Measurements from ENCODE around the gene DENND1A. TPM values are rescaled to one million over a fixed set of nuclear protein-coding genes. Genes with fewer than 3 reads are reported as not detected.
"Not testable (repeated sequence)": the region's sequence is repeated elsewhere in the genome, so short reads cannot be mapped to it uniquely, and the experiment has no call there.

Gene DENND1A
- total and polyA plus RNA-seq, 2 donors: 6.7 to 9.2 TPM

GRCh38 chr9:123406016-123406415, 523.9 kb downstream of the DENND1A start:
- no peak overlapping the region for H3K27ac ChIP-seq (ENCODE audit: low read depth in 1 of 2, low read length in 1 of 2)
- H3K36me3 ChIP-seq (ENCODE audit: control insufficient read depth in 2 of 2, insufficient read depth in 2 of 2, low read length in 1 of 2): no peaks in the 10 kb centered on the region
- no peak overlapping the region for H3K4me3 ChIP-seq (ENCODE audit: low read length in 2 of 2)
- H3K4me1 ChIP-seq (ENCODE audit: control insufficient read depth in 2 of 2, insufficient read depth in 2 of 2, low read length in 2 of 2): peaks cover 0 to 27% of the 10 kb centered on the region in 2 donors
- 71% methylated on average over 6 of the region's 6 CpGs for WGBS
- no peak for DNase-seq (ENCODE audit: low read depth in 6 of 9, low spot score in 9 of 9)
- H3K27me3 ChIP-seq (ENCODE audit: control insufficient read depth in 2 of 2, insufficient read depth in 1 of 2, low read length in 1 of 2): no peaks in the 10 kb centered on the region
- H3K9me3 ChIP-seq (ENCODE audit: control insufficient read depth in 2 of 2, insufficient read depth in 1 of 2, low read length in 1 of 2): no peaks in the 10 kb centered on the region

DNA sequence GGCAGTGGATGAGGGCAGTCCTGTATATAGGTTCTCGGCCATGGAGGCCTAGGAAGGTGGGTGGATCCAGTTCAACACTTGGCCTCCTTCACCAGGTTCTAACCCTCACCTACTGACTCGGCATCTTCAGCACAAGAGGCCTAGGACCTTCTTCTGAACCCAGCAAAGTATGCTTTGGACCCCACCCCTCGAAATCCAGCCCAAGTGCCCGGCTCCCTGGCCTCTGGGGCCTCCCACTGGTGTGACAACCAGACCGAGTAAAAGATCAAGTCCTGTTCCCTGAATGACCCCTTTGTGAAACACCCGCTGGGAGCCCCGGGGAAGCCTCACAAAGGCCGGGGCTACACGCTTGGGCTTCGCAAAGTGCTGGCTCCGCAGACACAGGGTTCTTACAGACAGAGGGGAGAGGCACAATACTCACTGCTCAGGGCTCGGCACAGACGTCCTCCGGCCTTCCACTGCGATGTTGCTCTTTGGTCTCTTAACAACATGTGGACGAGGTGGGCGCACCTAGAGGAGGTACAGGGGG, 526.9 kb downstream of the DENND1A start:
- H3K4me1 ChIP-seq (ENCODE audit: control insufficient read depth in 2 of 2, insufficient read depth in 2 of 2, low read length in 2 of 2): peaks cover 0 to 20% of the 10 kb centered on the region in 2 donors
- no peaks in the 10 kb centered on the region for H3K36me3 ChIP-seq (ENCODE audit: control insufficient read depth in 2 of 2, insufficient read depth in 2 of 2, low read length in 1 of 2)
- H3K4me3 ChIP-seq (ENCODE audit: low read length in 2 of 2): no peak overlapping the region
- H3K27ac ChIP-seq (ENCODE audit: low read depth in 1 of 2, low read length in 1 of 2): no peak overlapping the region
- H3K9me3 ChIP-seq (ENCODE audit: control insufficient read depth in 2 of 2, insufficient read depth in 1 of 2, low read length in 1 of 2): no peaks in the 10 kb centered on the region
- 97% methylated on average over 17 of the region's 17 CpGs for WGBS
- DNase-seq (ENCODE audit: low read depth in 6 of 9, low spot score in 9 of 9): no peak
- H3K27me3 ChIP-seq (ENCODE audit: control insufficient read depth in 2 of 2, insufficient read depth in 1 of 2, low read length in 1 of 2): no peaks in the 10 kb centered on the region

DNA sequence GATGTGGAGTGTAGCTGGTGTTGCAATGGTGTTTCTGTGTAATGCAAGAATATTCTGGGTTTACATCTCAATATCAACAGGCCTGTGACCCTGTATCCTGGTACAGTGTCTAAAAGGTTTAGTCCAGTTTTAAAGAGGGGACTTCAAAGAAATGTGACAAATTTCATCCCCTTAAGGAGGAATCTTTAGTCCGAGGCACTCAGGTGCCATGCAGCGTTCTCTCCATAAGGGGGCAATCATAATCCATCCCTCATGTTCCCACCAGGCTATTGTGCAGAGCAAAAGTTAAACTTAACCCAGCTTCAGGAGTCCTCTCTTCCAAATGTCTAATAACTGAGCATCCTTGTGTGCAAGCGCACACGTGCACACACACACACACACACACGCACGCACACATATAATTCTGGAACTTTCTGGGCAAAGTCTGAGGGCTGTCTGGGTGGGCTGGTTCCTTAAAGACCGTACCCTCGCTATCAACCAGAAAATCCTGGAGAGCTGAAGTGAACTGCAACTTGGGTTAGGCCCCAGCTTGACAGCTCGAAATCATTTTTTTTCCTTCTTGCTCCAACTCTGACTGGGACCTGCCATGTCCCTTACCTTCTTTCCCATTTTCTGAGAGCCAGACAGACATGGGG, 527.9 kb downstream of the DENND1A start:
- Histone ChIP-seq H3K27me3 (ENCODE audit: control insufficient read depth in 2 of 2, insufficient read depth in 1 of 2, low read length in 1 of 2) (no peaks in the 10 kb centered on the region), H3K4me3 (ENCODE audit: low read length in 2 of 2) (no peak overlapping the region), H3K27ac (ENCODE audit: low read depth in 1 of 2, low read length in 1 of 2) (no peak overlapping the region), H3K4me1 (ENCODE audit: control insufficient read depth in 2 of 2, insufficient read depth in 2 of 2, low read length in 2 of 2) (peaks cover 0 to 10% of the 10 kb centered on the region in 2 donors), H3K36me3 (ENCODE audit: control insufficient read depth in 2 of 2, insufficient read depth in 2 of 2, low read length in 1 of 2) (no peaks in the 10 kb centered on the region), H3K9me3 (ENCODE audit: control insufficient read depth in 2 of 2, insufficient read depth in 1 of 2, low read length in 1 of 2) (no peaks in the 10 kb centered on the region)
- DNase-seq (ENCODE audit: low read depth in 6 of 9, low spot score in 9 of 9): peak in 6 of 9 donors; percentile 3 to 58 (median 14)
- 82% methylated on average over 9 of the region's 9 CpGs for WGBS

GRCh38 chr9:123400926-123401503, 528.9 kb downstream of the DENND1A start:
- Histone ChIP-seq H3K36me3 (ENCODE audit: control insufficient read depth in 2 of 2, insufficient read depth in 2 of 2, low read length in 1 of 2) (no peaks in the 10 kb centered on the region), H3K9me3 (ENCODE audit: control insufficient read depth in 2 of 2, insufficient read depth in 1 of 2, low read length in 1 of 2) (no peaks in the 10 kb centered on the region), H3K4me1 (ENCODE audit: control insufficient read depth in 2 of 2, insufficient read depth in 2 of 2, low read length in 2 of 2) (peaks cover 0 to 3% of the 10 kb centered on the region in 2 donors), H3K27me3 (ENCODE audit: control insufficient read depth in 2 of 2, insufficient read depth in 1 of 2, low read length in 1 of 2) (no peaks in the 10 kb centered on the region), H3K4me3 (ENCODE audit: low read length in 2 of 2) (no peak overlapping the region), H3K27ac (ENCODE audit: low read depth in 1 of 2, low read length in 1 of 2) (no peak overlapping the region)
- 95% methylated on average over 13 of the region's 13 CpGs for WGBS
- DNase-seq (ENCODE audit: low read depth in 6 of 9, low spot score in 9 of 9): no peak

GRCh38 chr9:123399803-123400378, 530.0 kb downstream of the DENND1A start:
- Histone ChIP-seq H3K4me3 (ENCODE audit: low read length in 2 of 2) (no peak overlapping the region), H3K27ac (ENCODE audit: low read depth in 1 of 2, low read length in 1 of 2) (no peak overlapping the region), H3K4me1 (ENCODE audit: control insufficient read depth in 2 of 2, insufficient read depth in 2 of 2, low read length in 2 of 2) (no peaks in the 10 kb centered on the region), H3K27me3 (ENCODE audit: control insufficient read depth in 2 of 2, insufficient read depth in 1 of 2, low read length in 1 of 2) (no peaks in the 10 kb centered on the region), H3K9me3 (ENCODE audit: control insufficient read depth in 2 of 2, insufficient read depth in 1 of 2, low read length in 1 of 2) (no peaks in the 10 kb centered on the region), H3K36me3 (ENCODE audit: control insufficient read depth in 2 of 2, insufficient read depth in 2 of 2, low read length in 1 of 2) (no peaks in the 10 kb centered on the region)
- DNase-seq (ENCODE audit: low read depth in 6 of 9, low spot score in 9 of 9): no peak
- 89% methylated on average over 11 of the region's 11 CpGs for WGBS

DNA sequence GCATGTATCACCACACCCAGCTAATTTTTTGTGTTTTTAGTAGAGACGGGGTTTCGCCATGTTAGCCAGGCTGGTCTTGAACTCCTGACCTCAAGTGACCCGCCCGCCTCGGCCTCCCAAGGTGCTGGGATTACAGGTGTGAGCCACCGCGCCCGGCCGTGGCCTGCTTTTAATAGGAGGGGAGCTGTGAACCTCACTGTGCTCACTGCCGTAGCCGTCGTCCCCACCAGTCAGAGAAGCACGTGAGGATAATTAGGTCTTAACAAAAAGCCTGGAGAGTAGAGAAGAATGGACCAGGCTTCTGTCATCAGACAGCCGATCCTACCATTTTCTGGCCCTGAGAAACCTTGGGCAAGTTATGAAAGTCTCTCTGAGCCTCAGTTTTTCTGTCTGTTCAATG, 531.0 kb downstream of the DENND1A start:
- WGBS: 97% methylated on average over 14 of the region's 14 CpGs
- not testable (repeated sequence) for H3K4me1 ChIP-seq (ENCODE audit: control insufficient read depth in 2 of 2, insufficient read depth in 2 of 2, low read length in 2 of 2); H3K27ac ChIP-seq (ENCODE audit: low read depth in 1 of 2, low read length in 1 of 2); H3K27me3 ChIP-seq (ENCODE audit: control insufficient read depth in 2 of 2, insufficient read depth in 1 of 2, low read length in 1 of 2); H3K9me3 ChIP-seq (ENCODE audit: control insufficient read depth in 2 of 2, insufficient read depth in 1 of 2, low read length in 1 of 2); H3K4me3 ChIP-seq (ENCODE audit: low read length in 2 of 2); DNase-seq (ENCODE audit: low read depth in 6 of 9, low spot score in 9 of 9); H3K36me3 ChIP-seq (ENCODE audit: control insufficient read depth in 2 of 2, insufficient read depth in 2 of 2, low read length in 1 of 2)

DNA sequence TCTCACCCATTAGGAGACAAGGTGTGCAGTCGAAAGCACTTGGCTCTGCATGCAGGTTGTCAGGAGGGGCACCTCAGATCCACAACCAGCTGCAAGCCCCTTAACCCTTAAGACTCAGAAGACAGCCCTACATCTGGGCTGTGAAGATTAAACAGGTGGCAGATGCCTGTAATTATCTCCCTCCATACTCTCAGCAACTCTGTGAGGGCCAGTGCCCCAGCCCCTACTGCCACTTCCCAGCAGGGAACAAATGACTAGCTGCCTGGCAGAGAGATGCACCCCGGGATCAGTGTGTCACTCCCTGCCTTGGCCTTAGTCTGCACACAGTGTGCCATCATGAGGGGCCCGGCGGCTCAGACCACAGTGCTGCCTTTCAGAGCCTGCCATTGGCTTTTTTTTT, 532.0 kb downstream of the DENND1A start:
- Histone ChIP-seq H3K4me3 (ENCODE audit: low read length in 2 of 2) (no peak overlapping the region), H3K4me1 (ENCODE audit: control insufficient read depth in 2 of 2, insufficient read depth in 2 of 2, low read length in 2 of 2) (no peaks in the 10 kb centered on the region), H3K27ac (ENCODE audit: low read depth in 1 of 2, low read length in 1 of 2) (no peak overlapping the region), H3K27me3 (ENCODE audit: control insufficient read depth in 2 of 2, insufficient read depth in 1 of 2, low read length in 1 of 2) (no peaks in the 10 kb centered on the region), H3K36me3 (ENCODE audit: control insufficient read depth in 2 of 2, insufficient read depth in 2 of 2, low read length in 1 of 2) (no peaks in the 10 kb centered on the region), H3K9me3 (ENCODE audit: control insufficient read depth in 2 of 2, insufficient read depth in 1 of 2, low read length in 1 of 2) (peaks cover 0 to 1% of the 10 kb centered on the region in 2 donors)
- WGBS: 96% methylated on average over 4 of the region's 4 CpGs
- no peak for DNase-seq (ENCODE audit: low read depth in 6 of 9, low spot score in 9 of 9)

DNA sequence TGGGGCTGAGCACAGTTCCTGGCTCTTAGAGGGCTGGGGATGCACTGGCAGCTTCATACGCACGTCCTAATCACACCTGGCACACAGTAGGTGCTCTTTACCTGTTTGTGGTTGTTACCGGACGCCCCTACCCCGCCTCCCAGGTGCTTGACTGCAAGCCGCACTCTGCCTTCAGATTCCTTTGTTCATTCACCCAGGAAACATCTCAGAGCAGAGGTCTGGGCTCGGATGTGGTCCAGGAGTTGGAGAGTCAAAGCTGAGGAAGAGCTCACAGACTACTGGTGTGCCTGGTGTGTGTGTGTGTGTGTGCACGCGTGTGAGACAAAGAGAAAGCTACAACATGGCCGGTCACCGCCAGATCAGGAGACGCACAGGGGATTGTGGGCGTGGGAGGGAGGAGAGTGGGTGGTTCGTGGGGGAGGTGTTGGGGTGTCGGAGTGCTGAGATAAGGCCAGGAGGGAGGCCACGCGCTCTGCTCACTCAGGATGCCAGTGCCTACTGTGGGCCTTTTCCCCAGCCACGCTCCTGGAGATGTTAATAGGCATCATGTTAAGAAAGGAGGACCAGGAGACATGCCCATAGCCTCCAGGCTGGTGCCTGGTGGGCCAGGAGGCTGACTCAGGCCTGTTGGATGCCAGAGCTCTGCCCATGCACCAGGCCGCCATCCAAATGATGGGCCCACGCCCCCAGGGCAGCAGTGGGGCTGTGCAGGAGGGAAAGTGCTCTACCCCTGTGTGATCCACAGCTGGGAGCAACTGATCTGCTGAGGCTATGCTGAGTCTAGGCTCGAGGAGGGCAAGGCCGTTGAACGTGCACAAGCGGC, 534.0 kb downstream of the DENND1A start:
- WGBS: 95% methylated on average over 24 of the region's 24 CpGs
- no peaks in the 10 kb centered on the region for H3K36me3 ChIP-seq (ENCODE audit: control insufficient read depth in 2 of 2, insufficient read depth in 2 of 2, low read length in 1 of 2)
- H3K4me3 ChIP-seq (ENCODE audit: low read length in 2 of 2): no peak overlapping the region
- no peaks in the 10 kb centered on the region for H3K27me3 ChIP-seq (ENCODE audit: control insufficient read depth in 2 of 2, insufficient read depth in 1 of 2, low read length in 1 of 2)
- no peak for DNase-seq (ENCODE audit: low read depth in 6 of 9, low spot score in 9 of 9)
- H3K27ac ChIP-seq (ENCODE audit: low read depth in 1 of 2, low read length in 1 of 2): no peak overlapping the region
- H3K4me1 ChIP-seq (ENCODE audit: control insufficient read depth in 2 of 2, insufficient read depth in 2 of 2, low read length in 2 of 2): no peaks in the 10 kb centered on the region
- peaks cover 0 to 3% of the 10 kb centered on the region in 2 donors for H3K9me3 ChIP-seq (ENCODE audit: control insufficient read depth in 2 of 2, insufficient read depth in 1 of 2, low read length in 1 of 2)

DNA sequence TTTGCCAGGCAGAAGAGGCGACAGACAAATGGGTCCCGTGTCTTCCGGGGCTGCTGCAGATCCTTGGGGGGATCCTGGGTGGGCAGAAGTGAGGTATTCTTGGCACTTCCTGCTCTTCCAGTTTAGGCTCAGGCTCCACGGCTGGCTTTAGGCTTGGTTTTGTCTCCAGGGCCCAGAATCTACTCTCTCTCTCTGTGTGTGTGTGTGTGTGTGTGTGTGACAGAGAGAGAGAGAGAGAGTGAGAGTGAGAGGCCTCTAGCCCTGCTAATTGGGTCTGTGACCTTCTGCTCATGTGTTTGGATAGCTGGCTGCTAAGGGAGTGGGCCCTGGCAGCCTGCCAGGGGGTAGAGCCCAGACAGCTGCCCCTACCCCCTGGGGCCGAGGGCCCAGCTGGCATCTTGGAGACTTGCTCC, 534.6 kb downstream of the DENND1A start:
- Histone ChIP-seq H3K36me3 (ENCODE audit: control insufficient read depth in 2 of 2, insufficient read depth in 2 of 2, low read length in 1 of 2) (no peaks in the 10 kb centered on the region), H3K27ac (ENCODE audit: low read depth in 1 of 2, low read length in 1 of 2) (no peak overlapping the region), H3K27me3 (ENCODE audit: control insufficient read depth in 2 of 2, insufficient read depth in 1 of 2, low read length in 1 of 2) (no peaks in the 10 kb centered on the region), H3K9me3 (ENCODE audit: control insufficient read depth in 2 of 2, insufficient read depth in 1 of 2, low read length in 1 of 2) (peaks cover 0 to 3% of the 10 kb centered on the region in 2 donors), H3K4me1 (ENCODE audit: control insufficient read depth in 2 of 2, insufficient read depth in 2 of 2, low read length in 2 of 2) (no peaks in the 10 kb centered on the region), H3K4me3 (ENCODE audit: low read length in 2 of 2) (no peak overlapping the region)
- 90% methylated on average over 5 of the region's 5 CpGs for WGBS
- DNase-seq (ENCODE audit: low read depth in 6 of 9, low spot score in 9 of 9): no peak
